Activated naive CD4-positive, alpha-beta T cell treated with Interleukin-2 at 50 U/mL for 16 hours (primary cell): Measurements from ENCODE around the gene KIAA0232.
"Not testable (repeated sequence)": the region's sequence is repeated elsewhere in the genome, so short reads cannot be mapped to it uniquely, and the experiment has no call there.

ENCODE experiments used
- DNase-seq: peaks from one replicate; pipeline ENCODE4 v3.0.0-alpha.2; 2020

Gene KIAA0232

GRCh38 chr4:6907658-6908191 is 125.2 kb downstream of the KIAA0232 start:
- DNase-seq, result no peak

GRCh38 chr4:6908432-6909112 is 126.0 kb downstream of the KIAA0232 start:
- no peak for DNase-seq

- peak; percentile 87 for DNase-seq
Measured at GRCh38 chr4:6909113-6909969, 126.8 kb downstream of the KIAA0232 start, which contains the start of gene TBC1D14. TSS of gene TBC1D14 (plus strand) at chr4:6909826. CDS start at chr4:6923390, 13,564 bp downstream.

DNA sequence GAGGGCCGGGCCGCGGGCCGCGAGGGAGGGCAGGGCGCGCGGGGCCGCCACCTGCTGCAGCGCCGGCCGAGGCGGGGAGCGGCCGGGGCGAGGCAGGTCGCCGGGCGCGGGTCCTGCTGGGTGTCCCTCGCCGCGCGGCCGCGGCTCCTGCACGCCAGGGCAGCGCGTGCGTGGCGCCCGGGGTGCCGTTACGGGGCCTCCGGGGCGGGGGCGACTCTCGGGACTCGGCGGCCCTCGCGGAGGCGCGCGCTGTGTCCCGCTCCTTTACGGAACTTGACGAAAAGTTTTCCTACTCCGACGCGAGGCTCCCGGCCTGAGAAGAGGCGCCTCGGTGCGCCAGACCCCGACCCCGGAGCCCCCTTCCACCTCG is 127.4 kb downstream of the KIAA0232 start:
- DNase-seq, result peak; percentile 54

DNA sequence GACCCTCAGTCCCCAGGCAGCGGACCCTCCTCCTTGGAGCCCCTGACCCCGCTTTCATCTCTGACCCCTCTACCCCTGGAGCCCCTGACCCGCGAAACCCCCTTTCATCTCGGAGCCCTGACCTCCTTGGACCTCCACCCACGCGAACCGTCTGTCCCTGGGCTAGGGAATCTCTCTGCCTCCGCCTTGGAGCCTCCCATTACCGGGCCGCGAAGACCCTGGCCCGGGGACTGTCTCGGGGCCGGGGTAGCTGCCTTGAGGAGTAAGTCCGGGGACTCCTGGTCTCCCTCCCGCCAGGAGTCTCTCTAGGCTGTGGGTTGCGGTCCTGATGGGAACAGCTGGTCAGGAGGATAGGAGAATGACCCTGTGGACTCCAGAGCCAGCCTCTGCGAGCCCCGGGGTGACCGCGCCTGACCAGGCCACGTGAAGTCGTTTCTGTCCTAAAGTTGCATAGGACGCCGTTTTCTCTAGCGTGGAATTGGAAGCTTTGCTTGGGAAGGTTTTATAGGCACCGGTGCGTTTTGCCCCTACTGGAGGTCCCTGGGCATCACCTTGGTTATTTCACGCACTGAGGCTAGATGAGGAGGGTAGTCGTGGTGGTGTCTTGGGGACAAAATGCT is 127.9 kb downstream of the KIAA0232 start:
- DNase-seq, result no peak

- DNase-seq, result no peak
Measured at GRCh38 chr4:6910960-6911874, 128.7 kb downstream of the KIAA0232 start.

DNA sequence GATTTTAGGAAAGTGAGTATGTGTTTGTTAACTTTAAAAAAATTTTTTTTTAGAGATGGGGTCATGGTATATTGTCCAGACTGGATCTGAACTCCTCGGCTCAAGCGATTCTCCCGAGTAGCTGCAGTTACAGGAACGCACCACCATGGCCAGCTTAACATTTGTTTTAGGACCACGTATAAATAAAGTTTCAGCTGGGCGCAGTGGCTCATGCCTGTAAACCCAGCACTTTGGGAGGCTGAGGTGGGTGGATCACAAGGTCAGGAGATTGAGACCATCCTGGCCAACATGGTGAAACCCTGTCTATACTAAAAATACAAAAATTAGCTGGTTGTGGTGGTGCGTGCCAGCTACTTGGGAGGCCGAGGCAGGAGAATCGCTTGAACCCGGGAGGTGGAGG is 129.4 kb downstream of the KIAA0232 start:
- DNase-seq, result not testable (repeated sequence)

DNA sequence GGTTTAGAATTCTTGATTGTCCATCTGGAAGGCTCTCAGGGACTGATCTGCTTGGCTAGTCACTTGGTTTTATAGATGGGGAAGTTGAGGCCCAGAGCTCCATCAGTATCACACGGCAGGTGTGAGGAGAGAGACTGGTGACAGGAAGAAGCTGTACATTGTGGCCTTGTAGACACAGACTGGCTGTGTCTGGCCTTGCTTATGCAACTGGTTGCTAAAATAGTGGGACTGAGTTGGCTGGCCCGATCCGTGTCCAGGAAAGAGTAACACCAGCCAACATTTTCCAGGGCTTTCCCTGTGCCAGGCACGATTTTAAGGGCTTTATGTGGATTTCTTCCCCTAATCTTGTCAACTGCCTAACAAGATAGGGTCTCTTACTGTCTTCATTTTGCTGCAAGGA is 129.9 kb downstream of the KIAA0232 start:
- DNase-seq, result no peak

GRCh38 chr4:6913350-6913905 is 130.9 kb downstream of the KIAA0232 start:
- DNase-seq, result no peak

- no peak for DNase-seq
Measured at GRCh38 chr4:6914448-6914847, 131.9 kb downstream of the KIAA0232 start.

DNA sequence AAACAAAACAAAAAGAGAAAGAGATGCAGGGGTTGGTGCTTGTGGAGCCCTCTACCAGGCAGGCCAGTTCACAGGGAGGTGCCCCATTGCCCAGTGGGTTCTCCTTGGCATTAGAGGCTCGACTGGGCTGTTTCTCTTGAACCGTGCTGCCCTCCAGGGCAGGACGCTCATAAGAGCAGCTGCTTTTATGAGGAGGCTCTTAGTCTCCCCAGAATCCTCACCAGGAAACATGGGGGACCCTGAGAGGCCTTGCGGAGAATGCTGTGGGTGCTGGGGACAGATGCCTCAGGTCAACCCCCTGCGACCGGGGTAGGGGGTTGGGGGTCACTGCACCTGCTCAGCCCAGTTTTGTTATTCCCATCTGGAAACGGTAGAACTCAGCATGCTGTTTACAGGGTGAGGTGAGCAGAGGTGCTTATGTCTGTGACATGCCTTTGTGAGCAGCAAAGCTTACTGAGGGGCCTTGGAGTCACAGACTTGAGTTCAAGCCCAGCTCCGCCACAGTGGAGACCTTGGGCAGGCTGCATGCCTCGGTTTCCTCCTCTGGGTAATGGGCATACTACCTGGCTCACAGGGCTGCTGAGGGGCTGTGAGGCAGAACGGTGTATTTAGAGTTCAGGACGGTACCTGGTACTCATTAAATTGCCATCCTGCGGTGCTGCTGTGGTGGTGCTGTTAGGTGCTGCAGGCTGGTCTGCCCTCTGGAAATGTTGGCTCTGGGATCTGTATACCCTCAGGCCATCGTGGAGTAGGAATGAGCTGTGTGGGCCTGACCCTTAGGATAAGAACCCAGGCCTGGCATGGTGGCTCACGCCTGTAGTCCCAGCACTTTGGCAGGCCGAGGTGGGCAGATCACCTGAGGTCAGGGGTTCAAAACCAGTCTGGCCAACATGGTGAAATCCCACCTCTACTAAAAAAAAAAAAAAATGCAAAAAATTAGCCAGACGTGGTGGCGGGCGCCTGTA is 132.8 kb downstream of the KIAA0232 start:
- DNase-seq, result no peak

GRCh38 chr4:6916069-6916586 is 133.6 kb downstream of the KIAA0232 start:
- DNase-seq, result no peak

DNA sequence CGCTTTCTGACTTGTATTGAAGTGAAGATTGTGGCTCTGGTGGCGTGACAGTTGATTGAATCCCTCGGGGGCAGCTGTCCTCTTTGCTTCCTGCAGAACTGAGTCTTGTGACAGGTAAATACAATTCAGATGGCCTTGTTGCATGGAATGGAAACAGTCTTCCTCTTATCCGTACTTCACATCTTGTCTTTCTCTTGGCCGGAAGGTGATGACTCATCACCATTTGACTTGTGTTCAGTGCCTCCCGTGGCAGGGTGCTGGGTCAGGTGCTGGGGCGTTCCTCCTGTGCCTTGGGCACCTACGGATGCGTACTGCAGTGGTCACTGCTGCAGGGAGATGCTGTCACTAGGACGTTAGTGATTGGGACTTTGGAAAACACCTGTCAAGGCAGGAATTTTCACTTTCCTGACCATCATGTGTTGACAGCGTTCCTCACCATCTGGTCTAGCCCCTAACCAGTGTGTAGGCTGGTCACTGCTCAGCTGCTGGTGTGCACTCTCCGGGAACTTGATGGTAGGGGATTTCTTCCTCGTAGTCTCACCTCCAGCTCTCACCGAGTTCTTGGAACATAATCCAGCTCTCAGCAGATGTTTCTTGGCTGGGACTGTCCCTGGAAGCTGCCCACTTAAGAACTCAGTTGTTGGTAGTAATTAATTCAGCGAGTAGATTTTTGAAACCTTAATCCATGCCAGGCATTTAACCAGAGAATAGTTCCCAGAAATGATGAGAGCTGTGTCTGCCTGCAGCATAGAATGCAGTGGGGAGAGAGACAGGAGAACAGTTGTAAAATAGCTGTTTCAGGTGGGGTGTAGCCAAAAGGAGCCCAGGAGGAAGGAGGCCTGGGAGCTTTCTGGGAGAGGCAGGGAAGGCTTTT is 134.3 kb downstream of the KIAA0232 start:
- DNase-seq, result peak; percentile 70

GRCh38 chr4:6917461-6918271 is 135.1 kb downstream of the KIAA0232 start:
- peak; percentile 45 for DNase-seq

DNA sequence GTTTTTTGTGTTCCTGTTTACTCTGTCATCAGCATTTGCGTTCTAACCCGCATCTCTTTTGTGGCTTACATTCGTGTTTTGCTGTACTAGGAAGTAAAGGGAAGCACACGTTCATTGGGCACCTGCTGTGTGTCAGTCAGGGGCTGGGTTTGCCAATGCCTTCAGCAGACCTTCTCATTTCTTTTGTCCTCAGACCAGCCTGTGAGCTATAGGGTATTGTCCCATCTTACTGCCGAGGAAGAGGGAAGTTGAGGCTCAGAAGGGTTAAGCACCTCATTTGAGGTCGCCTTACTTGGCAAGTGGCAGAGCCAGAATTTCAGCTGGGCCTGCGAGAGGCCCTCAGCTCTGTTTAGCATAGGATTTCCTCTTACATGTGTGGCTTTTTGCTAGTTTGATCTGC is 135.8 kb downstream of the KIAA0232 start:
- no peak for DNase-seq

DNA sequence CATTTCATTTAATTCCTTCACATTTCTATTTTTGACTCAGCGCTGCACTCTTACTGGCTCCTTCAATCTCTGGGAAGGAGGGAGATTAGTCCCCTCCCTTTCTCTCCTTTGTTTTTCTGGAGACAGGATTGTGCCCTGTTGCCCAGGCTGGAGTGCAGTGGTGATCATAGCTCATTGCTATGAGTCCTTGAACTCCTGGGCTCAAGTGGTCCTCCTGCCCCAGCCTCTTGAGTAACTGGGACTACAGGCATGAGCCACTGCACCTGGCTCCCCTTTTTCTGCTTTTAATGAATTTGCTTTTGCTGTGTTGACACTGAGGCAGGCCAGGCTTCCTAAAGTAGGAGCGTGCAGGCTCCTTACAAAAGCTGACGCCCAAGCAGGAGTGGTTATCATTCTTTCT is 137.6 kb downstream of the KIAA0232 start:
- DNase-seq, result no peak

DNA sequence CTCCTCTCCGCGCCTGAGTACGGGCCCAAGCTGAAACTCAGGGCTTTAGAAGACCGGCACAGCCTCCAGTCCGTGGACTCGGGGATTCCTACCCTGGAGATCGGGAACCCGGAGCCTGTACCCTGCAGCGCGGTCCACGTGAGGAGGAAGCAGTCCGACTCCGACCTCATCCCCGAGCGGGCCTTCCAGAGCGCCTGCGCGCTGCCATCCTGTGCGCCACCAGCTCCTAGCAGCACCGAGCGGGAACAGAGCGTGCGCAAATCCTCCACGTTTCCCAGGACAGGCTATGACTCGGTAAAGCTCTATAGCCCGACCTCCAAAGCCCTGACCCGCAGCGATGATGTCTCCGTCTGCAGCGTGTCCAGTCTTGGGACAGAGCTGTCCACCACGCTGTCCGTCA is 141.0 kb downstream of the KIAA0232 start:
- DNase-seq, result no peak

- no peak for DNase-seq
Measured at GRCh38 chr4:6924361-6924779, 141.8 kb downstream of the KIAA0232 start.
